ENCODE measurements around the gene SASH1. TPM values are rescaled to one million over a fixed set of nuclear protein-coding genes. Genes with fewer than 3 reads are reported as not detected.

The SASH1 gene
- total RNA-seq, 1 donor from 2014 or later = 108 TPM

DNA sequence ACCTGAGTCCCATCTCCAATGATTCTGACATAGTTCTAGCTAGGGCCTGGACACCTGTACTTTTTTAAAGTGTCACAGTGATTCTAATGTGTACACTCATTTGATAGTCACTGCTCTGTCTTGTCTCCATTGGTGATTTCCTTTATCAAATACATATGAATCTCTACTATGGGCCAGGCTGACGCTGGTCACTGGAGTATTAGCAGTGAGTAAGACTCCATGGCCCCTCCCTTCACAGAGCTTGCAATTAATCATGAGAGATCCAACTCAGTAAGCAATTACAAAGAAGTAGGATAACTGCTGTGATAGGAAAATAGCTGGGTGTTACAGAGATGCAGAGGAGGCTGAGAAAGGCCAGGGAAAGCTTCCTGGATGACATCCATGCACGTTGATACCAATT lies 19.3 kb upstream of the SASH1 start:
- TF ChIP-seq, protein P1, sequence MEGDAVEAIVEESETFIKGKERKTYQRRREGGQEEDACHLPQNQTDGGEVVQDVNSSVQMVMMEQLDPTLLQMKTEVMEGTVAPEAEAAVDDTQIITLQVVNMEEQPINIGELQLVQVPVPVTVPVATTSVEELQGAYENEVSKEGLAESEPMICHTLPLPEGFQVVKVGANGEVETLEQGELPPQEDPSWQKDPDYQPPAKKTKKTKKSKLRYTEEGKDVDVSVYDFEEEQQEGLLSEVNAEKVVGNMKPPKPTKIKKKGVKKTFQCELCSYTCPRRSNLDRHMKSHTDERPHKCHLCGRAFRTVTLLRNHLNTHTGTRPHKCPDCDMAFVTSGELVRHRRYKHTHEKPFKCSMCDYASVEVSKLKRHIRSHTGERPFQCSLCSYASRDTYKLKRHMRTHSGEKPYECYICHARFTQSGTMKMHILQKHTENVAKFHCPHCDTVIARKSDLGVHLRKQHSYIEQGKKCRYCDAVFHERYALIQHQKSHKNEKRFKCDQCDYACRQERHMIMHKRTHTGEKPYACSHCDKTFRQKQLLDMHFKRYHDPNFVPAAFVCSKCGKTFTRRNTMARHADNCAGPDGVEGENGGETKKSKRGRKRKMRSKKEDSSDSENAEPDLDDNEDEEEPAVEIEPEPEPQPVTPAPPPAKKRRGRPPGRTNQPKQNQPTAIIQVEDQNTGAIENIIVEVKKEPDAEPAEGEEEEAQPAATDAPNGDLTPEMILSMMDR (IDR thresholded peaks at IDR 0.05) = no peak
- Histone ChIP-seq H3K4me1 (no peaks in the 10 kb centered on the region), H3K27ac (no peak overlapping the region), H3K36me3 (no peaks in the 10 kb centered on the region), H3K9me3 (no peaks in the 10 kb centered on the region), H3K4me3 (no peak overlapping the region), H3K27me3 (no peaks in the 10 kb centered on the region)
- DNase-seq (no peak), ATAC-seq (no peak)
- intact Hi-C loops (cut with DNase I) = no loop called here

DNA sequence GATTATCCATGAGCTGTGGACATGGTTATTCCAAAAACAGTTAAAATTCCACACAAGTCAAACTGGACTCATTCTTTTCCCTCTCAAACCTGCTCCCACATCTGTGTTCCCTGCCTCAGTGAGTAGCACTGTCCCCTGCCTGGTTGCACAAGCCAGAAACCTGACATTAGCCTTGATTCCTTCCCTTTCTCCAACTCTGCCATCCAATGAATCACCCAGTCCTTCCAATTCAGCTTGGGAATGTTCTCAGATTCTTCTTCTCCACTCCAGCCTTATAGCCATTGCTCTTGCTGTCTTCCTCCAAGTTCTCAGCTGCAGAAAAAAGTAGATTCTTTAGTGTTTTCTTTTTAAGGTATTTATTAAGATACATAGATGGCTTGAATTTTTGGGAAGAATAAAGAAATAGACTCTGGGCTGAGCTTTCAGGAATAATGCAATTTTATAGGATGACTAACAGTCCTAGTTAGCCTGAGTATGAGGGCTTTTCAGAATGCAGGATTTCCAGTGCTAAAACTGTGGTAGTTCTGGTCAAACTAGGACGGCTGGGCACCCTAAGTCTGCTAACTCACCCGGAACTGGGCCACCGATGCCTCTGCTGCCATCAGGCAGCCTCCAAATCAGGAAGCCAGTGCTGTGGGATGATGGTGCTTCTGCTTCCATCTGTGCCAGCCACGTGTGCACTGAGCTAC lies 18.2 kb upstream of the SASH1 start:
- H3K4me3 ChIP-seq = no peak overlapping the region
- no peaks in the 10 kb centered on the region for H3K36me3 ChIP-seq
- peaks cover 6% of the 10 kb centered on the region for H3K4me1 ChIP-seq
- peak; percentile 82 for ATAC-seq
- DNase-seq = peak; percentile 64
- intact Hi-C loops (cut with DNase I) = no loop called here
- H3K27me3 ChIP-seq = no peaks in the 10 kb centered on the region
- no peaks in the 10 kb centered on the region for H3K9me3 ChIP-seq
- TF ChIP-seq, protein P1 (IDR thresholded peaks at IDR 0.05) = no peak
- H3K27ac ChIP-seq = no peak overlapping the region

DNA sequence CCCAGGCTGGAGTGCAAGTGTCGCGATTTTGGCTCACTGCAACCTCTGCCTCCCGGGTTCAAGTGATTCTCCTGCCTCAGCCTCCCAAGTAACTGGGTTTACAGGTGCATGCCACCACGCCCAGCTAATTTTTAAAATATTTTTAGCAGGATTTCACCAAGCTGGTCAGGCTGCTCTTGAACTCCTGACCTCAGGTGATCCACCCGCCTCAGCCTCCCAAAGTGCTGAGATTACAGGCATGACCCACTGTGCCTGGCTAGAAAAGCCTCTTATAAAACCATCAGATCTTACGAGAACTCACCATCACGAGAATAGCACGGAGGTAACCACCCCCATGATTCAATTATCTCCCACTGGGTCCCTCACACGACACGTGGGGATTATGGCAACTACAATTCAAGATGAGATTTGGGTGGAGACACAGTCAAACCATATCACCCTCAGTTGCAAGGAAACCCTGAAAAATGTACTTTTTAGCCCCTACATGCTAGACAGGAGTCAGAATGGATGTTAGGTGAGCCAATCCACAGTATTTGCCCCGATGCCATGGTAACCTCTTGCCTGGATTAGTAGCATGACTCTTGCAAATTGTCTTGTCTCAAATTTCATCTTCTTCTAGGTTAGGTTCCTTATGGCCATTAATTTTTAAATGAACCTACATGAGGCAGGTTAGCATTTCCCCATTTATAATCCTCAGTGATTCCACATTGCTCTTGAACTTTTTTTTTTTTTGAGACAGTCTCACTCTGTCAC lies 17.1 kb upstream of the SASH1 start:
- H3K9me3 ChIP-seq = no peaks in the 10 kb centered on the region
- no peak overlapping the region for H3K4me3 ChIP-seq
- H3K4me1 ChIP-seq = peaks cover 12% of the 10 kb centered on the region
- no peaks in the 10 kb centered on the region for H3K27me3 ChIP-seq
- intact Hi-C loops (cut with DNase I) = no loop called here
- no peak overlapping the region for H3K27ac ChIP-seq
- TF ChIP-seq, protein P1 (IDR thresholded peaks at IDR 0.05) = no peak
- ATAC-seq (no peak), DNase-seq (no peak)
- no peaks in the 10 kb centered on the region for H3K36me3 ChIP-seq

DNA sequence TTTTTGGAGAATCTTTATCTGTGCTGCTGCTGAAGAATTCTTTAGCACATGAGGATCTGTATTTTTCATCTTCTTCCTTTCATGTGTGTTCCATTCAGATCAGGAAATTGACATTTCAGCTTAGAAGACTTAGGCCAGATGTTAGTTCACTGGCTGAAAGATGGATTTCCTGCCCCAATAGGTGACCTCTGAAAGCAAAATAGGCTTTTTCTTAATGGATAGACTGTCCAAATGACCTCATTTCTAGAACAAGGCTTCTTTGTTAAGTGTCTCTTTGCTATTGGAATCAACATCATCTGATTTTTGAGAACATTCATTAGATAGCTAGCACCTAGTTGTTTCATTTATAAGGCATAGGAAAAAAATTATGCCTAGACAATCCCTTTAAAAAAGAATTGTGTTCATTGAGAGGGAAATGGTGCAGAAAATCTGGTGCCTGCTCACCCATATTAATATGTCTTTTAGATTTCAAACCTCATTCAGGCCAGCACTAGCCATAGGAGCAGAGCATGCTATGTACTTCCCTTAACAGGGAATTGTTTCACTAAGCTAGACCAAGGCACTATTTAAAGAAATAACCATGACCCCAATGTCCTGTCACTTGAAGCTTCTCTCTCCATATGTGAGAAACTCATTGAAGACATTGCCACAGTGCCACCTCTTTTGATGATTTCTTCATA lies 13.6 kb upstream of the SASH1 start:
- ATAC-seq = no peak
- Histone ChIP-seq H3K27ac (no peak overlapping the region), H3K27me3 (no peaks in the 10 kb centered on the region), H3K36me3 (no peaks in the 10 kb centered on the region), H3K4me1 (peaks cover 12% of the 10 kb centered on the region), H3K4me3 (no peak overlapping the region), H3K9me3 (no peaks in the 10 kb centered on the region)
- TF ChIP-seq, protein P1 (IDR thresholded peaks at IDR 0.05) = no peak
- intact Hi-C loops (cut with DNase I) = no loop called here
- no peak for DNase-seq

DNA sequence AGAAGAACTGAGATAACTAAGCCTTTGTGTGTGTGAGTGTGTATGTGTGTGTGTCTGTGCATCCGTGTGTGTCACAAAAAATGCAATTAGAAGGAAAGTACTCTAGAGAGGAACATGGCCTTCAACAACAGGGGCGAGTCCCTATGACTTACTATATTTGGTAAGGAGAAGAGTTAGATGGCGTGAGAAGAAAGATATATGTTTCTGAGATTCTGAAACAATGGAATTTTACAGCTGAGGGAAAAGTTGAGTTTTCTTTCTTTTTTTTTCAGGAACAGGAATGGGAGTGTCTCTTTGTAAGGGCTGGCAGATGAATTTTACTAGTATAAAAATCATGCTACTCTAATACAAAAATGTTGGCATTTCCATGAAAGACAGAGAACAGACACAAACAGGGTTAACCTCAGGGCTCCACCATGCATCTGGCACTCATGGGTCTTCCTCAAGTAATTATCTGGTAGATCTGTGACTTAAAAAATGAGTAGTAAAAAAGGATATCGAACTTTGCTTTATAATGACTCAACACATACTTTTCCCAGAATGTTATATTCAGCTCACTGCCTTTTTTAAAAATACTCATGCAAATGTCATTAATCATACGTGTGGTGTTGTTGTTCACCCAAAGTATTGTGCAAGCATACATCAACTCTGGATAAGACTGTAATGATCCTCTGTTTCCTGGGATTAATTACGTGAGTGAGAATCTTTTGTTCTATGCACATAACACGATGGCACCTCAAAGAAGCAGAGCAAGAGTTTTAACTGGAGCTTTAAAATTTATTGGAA lies 12.8 kb upstream of the SASH1 start:
- ATAC-seq (no peak), DNase-seq (no peak)
- Histone ChIP-seq H3K4me3 (no peak overlapping the region), H3K27ac (no peak overlapping the region), H3K36me3 (no peaks in the 10 kb centered on the region), H3K9me3 (no peaks in the 10 kb centered on the region), H3K4me1 (peaks cover 12% of the 10 kb centered on the region), H3K27me3 (no peaks in the 10 kb centered on the region)
- intact Hi-C loops (cut with DNase I) = no loop called here
- TF ChIP-seq, protein P1 (IDR thresholded peaks at IDR 0.05) = no peak

Data from upper lobe of right lung (tissue), 1 donor.